ENCODE measurements around the gene DUS2.

GRCh38 chr16:67995423-67995822 is 27.7 kb upstream of the DUS2 start:
- TF ChIP-seq CTCF (IDR thresholded peaks at IDR 0.05) (no peak), EP300 (IDR thresholded peaks at IDR 0.05) (no peak), POLR2A (IDR thresholded peaks at IDR 0.05) (no peak)

All from upper lobe of left lung (tissue), 4 donors.